HepG2 (cell line): ENCODE measurements around the gene ADGRV1. TPM values are rescaled to one million over a fixed set of nuclear protein-coding genes. Genes with fewer than 3 reads are reported as not detected.

Source experiments
- AKAP8 ChIP-seq: sonication (generic); formaldehyde crosslinking; IDR thresholded peaks from 2 replicates; pipeline ENCODE4 v1.5.1; 2020; ENCODE audit warnings: mild to moderate bottlenecking, missing genetic modification reagents
- GATA4 ChIP-seq: sonication (generic); IDR thresholded peaks from 2 replicates; pipeline ENCODE4 v1.6.1; 2016; ENCODE audit warnings: antibody characterized with exemption, low read depth, borderline replicate concordance
- HMGXB4 ChIP-seq, 2 experiments: sonication (generic) in 1 of 2; formaldehyde crosslinking in 1 of 2; IDR thresholded peaks; 2 replicates each; pipeline versions ENCODE4 v1.4.0 to v1.6.1; 2018 to 2020; ENCODE audit warnings: missing genetic modification reagents in 2 of 2, borderline replicate concordance in 1 of 2, low read depth in 1 of 2, mild to moderate bottlenecking in 1 of 2, missing biosample characterization in 1 of 2
- KAT7 ChIP-seq: IDR thresholded peaks from 2 replicates; pipeline ENCODE4 v1.6.1; 2018; ENCODE audit warnings: borderline replicate concordance, missing compliant biosample characterization
- KDM5B ChIP-seq: sonication (generic); formaldehyde crosslinking; IDR thresholded peaks from 2 replicates; pipeline ENCODE4 v1.4.0; 2020; ENCODE audit warnings: missing genetic modification reagents, mild to moderate bottlenecking, borderline replicate concordance
- MTF2 ChIP-seq: sonication (generic); formaldehyde crosslinking; IDR thresholded peaks from 2 replicates; pipeline ENCODE4 v1.5.0; 2020; ENCODE audit warnings: missing genetic modification reagents, borderline replicate concordance
- PHF20 ChIP-seq: sonication (generic); formaldehyde crosslinking; IDR thresholded peaks from 2 replicates; pipeline ENCODE4 v1.5.0; 2020; ENCODE audit warnings: mild to moderate bottlenecking, missing genetic modification reagents
- RXRB ChIP-seq: IDR thresholded peaks from 2 replicates; pipeline ENCODE4 v1.6.1; 2016; ENCODE audit warnings: borderline replicate concordance, missing genetic modification reagents, missing compliant biosample characterization
- SOX13 ChIP-seq, 3 experiments: fragments of 450-650 bp in 1 of 3; sonication (generic) in 1 of 3; formaldehyde crosslinking in 1 of 3; IDR thresholded peaks in 2 of 3; conservative IDR thresholded peaks in 1 of 3; 2 replicates each; pipeline versions ENCODE4 v1.5.0 to v1.6.1; 2016 to 2020; ENCODE audit warnings: antibody characterized with exemption in 1 of 3, mild to moderate bottlenecking in 1 of 3, missing compliant biosample characterization in 1 of 3, missing genetic modification reagents in 1 of 3, moderate library complexity in 1 of 3
- TEAD2 ChIP-seq: sonication (generic); formaldehyde crosslinking; IDR thresholded peaks from 2 replicates; pipeline ENCODE4 v1.9.0; 2021; ENCODE audit warnings: missing genetic modification reagents
- U2AF2 ChIP-seq: fragments of 200-400 bp; formaldehyde crosslinking; IDR thresholded peaks from 2 replicates; pipeline ENCODE4 v1.6.1; 2017; ENCODE audit warnings: low read depth, mild to moderate bottlenecking, low read length
- ZNF180 ChIP-seq: sonication (generic); formaldehyde crosslinking; IDR thresholded peaks from 2 replicates; pipeline ENCODE4 v1.4.0; 2020; ENCODE audit warnings: low read depth, missing genetic modification reagents, borderline replicate concordance
- ZNF564 ChIP-seq: sonication (generic); formaldehyde crosslinking; IDR thresholded peaks from 2 replicates; pipeline ENCODE4 v1.8.1; 2023; ENCODE audit warnings: mild to moderate bottlenecking, missing genetic modification reagents
- ZNF605 ChIP-seq: sonication (generic); formaldehyde crosslinking; IDR thresholded peaks from 2 replicates; pipeline ENCODE4 v1.8.0; 2022; ENCODE audit warnings: mild to moderate bottlenecking, missing genetic modification reagents
- ZNF776 ChIP-seq: sonication (generic); formaldehyde crosslinking; IDR thresholded peaks from 2 replicates; pipeline ENCODE4 v1.4.0; 2020; ENCODE audit warnings: mild to moderate bottlenecking, missing genetic modification reagents
- polyA plus RNA-seq, 8 experiments: library from polyadenylated mRNA; depleted of rRNA in 3 of 8; stranded (reverse) in 7 of 8; unstranded in 1 of 8; fragments of >200 nt; fragmentation: Illumina TruSeq in 4 of 8; extraction: Trizol in 4 of 8; gene quantifications; 2 replicates each; pipeline versions ENCODE4 v1.2.1 to v1.2.3, GENCODE V29; 2011 to 2016; ENCODE audit warnings: low read depth in 4 of 8, missing spikeins in 1 of 8, mixed read lengths in 1 of 8; ENCODE audit not compliant: insufficient read depth in 1 of 8
- total RNA-seq, 5 experiments: library from RNA; depleted of rRNA; stranded (reverse); fragments of >200 nt; fragmentation: Illumina TruSeq; extraction: Trizol; gene quantifications; 2 replicates each; pipeline ENCODE4 v1.2.3, GENCODE V29; 2016; ENCODE audit warnings: low read depth in 1 of 5
- TF ChIP-seq, protein P1 (sequence below): sonication (generic); formaldehyde crosslinking; IDR thresholded peaks from 2 replicates; pipeline ENCODE4 v1.4.0; 2020; ENCODE audit warnings: missing genetic modification reagents
- TF ChIP-seq, protein P2 (sequence below): sonication (generic); formaldehyde crosslinking; IDR thresholded peaks from 2 replicates; pipeline ENCODE4 v1.4.0; 2020; ENCODE audit warnings: mild to moderate bottlenecking, missing genetic modification reagents
- TF ChIP-seq, protein P3 (sequence below): sonication (generic); formaldehyde crosslinking; IDR thresholded peaks from 2 replicates; pipeline ENCODE4 v1.9.0; 2022; ENCODE audit warnings: missing genetic modification reagents, mild to moderate bottlenecking, borderline replicate concordance
- TF ChIP-seq, protein P4 (sequence below): sonication (generic); formaldehyde crosslinking; IDR thresholded peaks from 2 replicates; pipeline ENCODE4 v1.9.0; 2022; ENCODE audit warnings: low read depth, missing genetic modification reagents

The ADGRV1 gene
- total and polyA plus RNA-seq, 2 of the 13 experiments (the other 11 are each of a cell fraction or from before 2014, with no cell fraction given), result 1.7 to 3.9 TPM

- TF ChIP-seq ZNF180 (no peak), ZNF605 (CRISPR knock-in tag) (peak; percentile 89), KDM5B (CRISPR knock-in tag) (peak; percentile 94), MTF2 (CRISPR knock-in tag) (peak; percentile 89), RXRB (CRISPR knock-in tag) (peak; percentile 77), TEAD2 (CRISPR knock-in tag) (no peak), HMGXB4 (CRISPR knock-in tag; IDR thresholded peaks at IDR 0.05; ENCODE audit: borderline replicate concordance in 1 of 2, low read depth in 1 of 2) (peak; percentile 85 to 88; a peak in 3 of 4 replicates), U2AF2 (no peak), GATA4 (0 out of 2 replicates have a peak, but pooled peaks have one; percentile 40), KAT7 (CRISPR knock-in tag) (peak; percentile 22; the same call in 1 of the 2 replicates), ZNF564 (no peak), PHF20 (peak; percentile 83), SOX13 (IDR thresholded peaks at IDR 0.05) (0 out of 2 replicates have a peak, but pooled peaks have one; percentile 20), SOX13 (CRISPR knock-in tag; conservative IDR thresholded peaks at IDR 0.05 in 1 of 2, IDR thresholded peaks at IDR 0.05 in 1 of 2) (no peak), ZNF776 (CRISPR knock-in tag) (no peak), AKAP8 (peak; percentile 58; the same call in 1 of the 2 replicates)
- TF ChIP-seq, protein P1, sequence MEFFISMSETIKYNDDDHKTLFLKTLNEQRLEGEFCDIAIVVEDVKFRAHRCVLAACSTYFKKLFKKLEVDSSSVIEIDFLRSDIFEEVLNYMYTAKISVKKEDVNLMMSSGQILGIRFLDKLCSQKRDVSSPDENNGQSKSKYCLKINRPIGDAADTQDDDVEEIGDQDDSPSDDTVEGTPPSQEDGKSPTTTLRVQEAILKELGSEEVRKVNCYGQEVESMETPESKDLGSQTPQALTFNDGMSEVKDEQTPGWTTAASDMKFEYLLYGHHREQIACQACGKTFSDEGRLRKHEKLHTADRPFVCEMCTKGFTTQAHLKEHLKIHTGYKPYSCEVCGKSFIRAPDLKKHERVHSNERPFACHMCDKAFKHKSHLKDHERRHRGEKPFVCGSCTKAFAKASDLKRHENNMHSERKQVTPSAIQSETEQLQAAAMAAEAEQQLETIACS, result no peak
- TF ChIP-seq, protein P2, sequence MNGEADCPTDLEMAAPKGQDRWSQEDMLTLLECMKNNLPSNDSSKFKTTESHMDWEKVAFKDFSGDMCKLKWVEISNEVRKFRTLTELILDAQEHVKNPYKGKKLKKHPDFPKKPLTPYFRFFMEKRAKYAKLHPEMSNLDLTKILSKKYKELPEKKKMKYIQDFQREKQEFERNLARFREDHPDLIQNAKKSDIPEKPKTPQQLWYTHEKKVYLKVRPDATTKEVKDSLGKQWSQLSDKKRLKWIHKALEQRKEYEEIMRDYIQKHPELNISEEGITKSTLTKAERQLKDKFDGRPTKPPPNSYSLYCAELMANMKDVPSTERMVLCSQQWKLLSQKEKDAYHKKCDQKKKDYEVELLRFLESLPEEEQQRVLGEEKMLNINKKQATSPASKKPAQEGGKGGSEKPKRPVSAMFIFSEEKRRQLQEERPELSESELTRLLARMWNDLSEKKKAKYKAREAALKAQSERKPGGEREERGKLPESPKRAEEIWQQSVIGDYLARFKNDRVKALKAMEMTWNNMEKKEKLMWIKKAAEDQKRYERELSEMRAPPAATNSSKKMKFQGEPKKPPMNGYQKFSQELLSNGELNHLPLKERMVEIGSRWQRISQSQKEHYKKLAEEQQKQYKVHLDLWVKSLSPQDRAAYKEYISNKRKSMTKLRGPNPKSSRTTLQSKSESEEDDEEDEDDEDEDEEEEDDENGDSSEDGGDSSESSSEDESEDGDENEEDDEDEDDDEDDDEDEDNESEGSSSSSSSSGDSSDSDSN, result peak; percentile 81
- TF ChIP-seq, protein P3, sequence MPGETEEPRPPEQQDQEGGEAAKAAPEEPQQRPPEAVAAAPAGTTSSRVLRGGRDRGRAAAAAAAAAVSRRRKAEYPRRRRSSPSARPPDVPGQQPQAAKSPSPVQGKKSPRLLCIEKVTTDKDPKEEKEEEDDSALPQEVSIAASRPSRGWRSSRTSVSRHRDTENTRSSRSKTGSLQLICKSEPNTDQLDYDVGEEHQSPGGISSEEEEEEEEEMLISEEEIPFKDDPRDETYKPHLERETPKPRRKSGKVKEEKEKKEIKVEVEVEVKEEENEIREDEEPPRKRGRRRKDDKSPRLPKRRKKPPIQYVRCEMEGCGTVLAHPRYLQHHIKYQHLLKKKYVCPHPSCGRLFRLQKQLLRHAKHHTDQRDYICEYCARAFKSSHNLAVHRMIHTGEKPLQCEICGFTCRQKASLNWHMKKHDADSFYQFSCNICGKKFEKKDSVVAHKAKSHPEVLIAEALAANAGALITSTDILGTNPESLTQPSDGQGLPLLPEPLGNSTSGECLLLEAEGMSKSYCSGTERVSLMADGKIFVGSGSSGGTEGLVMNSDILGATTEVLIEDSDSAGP, result peak; percentile 93
- TF ChIP-seq, protein P4, sequence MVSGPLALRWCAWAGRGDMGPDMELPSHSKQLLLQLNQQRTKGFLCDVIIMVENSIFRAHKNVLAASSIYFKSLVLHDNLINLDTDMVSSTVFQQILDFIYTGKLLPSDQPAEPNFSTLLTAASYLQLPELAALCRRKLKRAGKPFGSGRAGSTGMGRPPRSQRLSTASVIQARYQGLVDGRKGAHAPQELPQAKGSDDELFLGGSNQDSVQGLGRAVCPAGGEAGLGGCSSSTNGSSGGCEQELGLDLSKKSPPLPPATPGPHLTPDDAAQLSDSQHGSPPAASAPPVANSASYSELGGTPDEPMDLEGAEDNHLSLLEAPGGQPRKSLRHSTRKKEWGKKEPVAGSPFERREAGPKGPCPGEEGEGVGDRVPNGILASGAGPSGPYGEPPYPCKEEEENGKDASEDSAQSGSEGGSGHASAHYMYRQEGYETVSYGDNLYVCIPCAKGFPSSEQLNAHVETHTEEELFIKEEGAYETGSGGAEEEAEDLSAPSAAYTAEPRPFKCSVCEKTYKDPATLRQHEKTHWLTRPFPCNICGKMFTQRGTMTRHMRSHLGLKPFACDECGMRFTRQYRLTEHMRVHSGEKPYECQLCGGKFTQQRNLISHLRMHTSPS (CRISPR knock-in tag), result 0 out of 2 replicates have a peak, but pooled peaks have one; percentile 8
These were observed 29.2 kb upstream of the ADGRV1 start, which contains the start of gene LYSMD3 (continued) for GRCh38 chr5:90529194-90529938.
